Measurements from ENCODE around the gene DTX2. TPM values are rescaled to one million over a fixed set of nuclear protein-coding genes. Genes with fewer than 3 reads are reported as not detected.
A peak's percentile ranks its signal among the peaks of the same experiment; 100 is the strongest.
"Not testable (repeated sequence)": the region's sequence is repeated elsewhere in the genome, so short reads cannot be mapped to it uniquely, and the experiment has no call there.

DTX2 gene
- total RNA-seq, 1 experiment from 2014 or later = 29.9 TPM

- POLR2A ChIA-PET; H3K36me3 Mint-ChIP-seq (ENCODE audit: insufficient read depth, unreplicated experiment); H3K4me1 Mint-ChIP-seq (ENCODE audit: insufficient read depth, unreplicated experiment); BruUV-seq (replicated peaks); H3K4me3 Mint-ChIP-seq (ENCODE audit: unreplicated experiment); H3K27me3 Mint-ChIP-seq (ENCODE audit: insufficient read depth, unreplicated experiment); H3K9me3 Mint-ChIP-seq (ENCODE audit: unreplicated experiment); intact Hi-C loops (cut with micrococcal nuclease): not testable (repeated sequence)
- peak; percentile 81 for DNase-seq (ENCODE audit: unreplicated experiment)
- H3K27ac Mint-ChIP-seq (ENCODE audit: low read depth, unreplicated experiment) = peak overlapping the region; percentile 31
- CTCF ChIA-PET = interaction anchor here (0.6 kb wide), 1 partner anchor 59 kb away, joined by 5 read pairs; no protein-coding TSS in a partner anchor
Observed at GRCh38 chr7:76445577-76446008, 15.9 kb upstream of the DTX2 start.

- H3K27ac Mint-ChIP-seq (ENCODE audit: low read depth, unreplicated experiment); H3K9me3 Mint-ChIP-seq (ENCODE audit: unreplicated experiment); DNase-seq (ENCODE audit: unreplicated experiment); H3K27me3 Mint-ChIP-seq (ENCODE audit: insufficient read depth, unreplicated experiment); POLR2A ChIA-PET; H3K4me3 Mint-ChIP-seq (ENCODE audit: unreplicated experiment); H3K36me3 Mint-ChIP-seq (ENCODE audit: insufficient read depth, unreplicated experiment); CTCF ChIA-PET; H3K4me1 Mint-ChIP-seq (ENCODE audit: insufficient read depth, unreplicated experiment); intact Hi-C loops (cut with micrococcal nuclease); BruUV-seq (replicated peaks): not testable (repeated sequence)
Observed at GRCh38 chr7:76457017-76457416, 4.5 kb upstream of the DTX2 start.

- H3K4me3 Mint-ChIP-seq (ENCODE audit: unreplicated experiment); POLR2A ChIA-PET; CTCF ChIA-PET; DNase-seq (ENCODE audit: unreplicated experiment); intact Hi-C loops (cut with micrococcal nuclease); H3K27ac Mint-ChIP-seq (ENCODE audit: low read depth, unreplicated experiment); H3K4me1 Mint-ChIP-seq (ENCODE audit: insufficient read depth, unreplicated experiment); H3K9me3 Mint-ChIP-seq (ENCODE audit: unreplicated experiment); H3K36me3 Mint-ChIP-seq (ENCODE audit: insufficient read depth, unreplicated experiment); H3K27me3 Mint-ChIP-seq (ENCODE audit: insufficient read depth, unreplicated experiment); BruUV-seq (replicated peaks): not testable (repeated sequence)
Observed at GRCh38 chr7:76458504-76458903, 3.0 kb upstream of the DTX2 start.

GRCh38 chr7:76460767-76461166, 742 bp upstream of the DTX2 start:
- POLR2A ChIA-PET; H3K4me3 Mint-ChIP-seq (ENCODE audit: unreplicated experiment); intact Hi-C loops (cut with micrococcal nuclease); H3K4me1 Mint-ChIP-seq (ENCODE audit: insufficient read depth, unreplicated experiment); H3K36me3 Mint-ChIP-seq (ENCODE audit: insufficient read depth, unreplicated experiment); H3K27ac Mint-ChIP-seq (ENCODE audit: low read depth, unreplicated experiment); H3K9me3 Mint-ChIP-seq (ENCODE audit: unreplicated experiment); H3K27me3 Mint-ChIP-seq (ENCODE audit: insufficient read depth, unreplicated experiment); BruUV-seq (replicated peaks); DNase-seq (ENCODE audit: unreplicated experiment); CTCF ChIA-PET: not testable (repeated sequence)

- CTCF ChIA-PET; H3K9me3 Mint-ChIP-seq (ENCODE audit: unreplicated experiment); H3K4me1 Mint-ChIP-seq (ENCODE audit: insufficient read depth, unreplicated experiment); POLR2A ChIA-PET; H3K27me3 Mint-ChIP-seq (ENCODE audit: insufficient read depth, unreplicated experiment); intact Hi-C loops (cut with micrococcal nuclease); H3K4me3 Mint-ChIP-seq (ENCODE audit: unreplicated experiment); H3K36me3 Mint-ChIP-seq (ENCODE audit: insufficient read depth, unreplicated experiment); DNase-seq (ENCODE audit: unreplicated experiment); H3K27ac Mint-ChIP-seq (ENCODE audit: low read depth, unreplicated experiment): not testable (repeated sequence)
- BruUV-seq (replicated peaks) = TSS peak; percentile 35
Observed at GRCh38 chr7:76462271-76462882, 868 bp downstream of the DTX2 start.

- H3K4me3 Mint-ChIP-seq (ENCODE audit: unreplicated experiment); H3K27me3 Mint-ChIP-seq (ENCODE audit: insufficient read depth, unreplicated experiment); intact Hi-C loops (cut with micrococcal nuclease); H3K36me3 Mint-ChIP-seq (ENCODE audit: insufficient read depth, unreplicated experiment); CTCF ChIA-PET; BruUV-seq (replicated peaks); H3K9me3 Mint-ChIP-seq (ENCODE audit: unreplicated experiment); DNase-seq (ENCODE audit: unreplicated experiment); POLR2A ChIA-PET: not testable (repeated sequence)
- H3K4me1 Mint-ChIP-seq (ENCODE audit: insufficient read depth, unreplicated experiment) = peaks cover 15% of the 10 kb centered on the region
- peak overlapping the region; percentile 16 for H3K27ac Mint-ChIP-seq (ENCODE audit: low read depth, unreplicated experiment)
Observed at GRCh38 chr7:76464959-76465358, 3.5 kb downstream of the DTX2 start.

GRCh38 chr7:76465950-76466349, 4.4 kb downstream of the DTX2 start:
- H3K9me3 Mint-ChIP-seq (ENCODE audit: unreplicated experiment); H3K36me3 Mint-ChIP-seq (ENCODE audit: insufficient read depth, unreplicated experiment); H3K4me3 Mint-ChIP-seq (ENCODE audit: unreplicated experiment); H3K27ac Mint-ChIP-seq (ENCODE audit: low read depth, unreplicated experiment); DNase-seq (ENCODE audit: unreplicated experiment); POLR2A ChIA-PET; BruUV-seq (replicated peaks); CTCF ChIA-PET; H3K27me3 Mint-ChIP-seq (ENCODE audit: insufficient read depth, unreplicated experiment); intact Hi-C loops (cut with micrococcal nuclease): not testable (repeated sequence)
- H3K4me1 Mint-ChIP-seq (ENCODE audit: insufficient read depth, unreplicated experiment) = peaks cover 15% of the 10 kb centered on the region

GRCh38 chr7:76467743-76468404, 6.4 kb downstream of the DTX2 start:
- intact Hi-C loops (cut with micrococcal nuclease); BruUV-seq (replicated peaks); H3K27me3 Mint-ChIP-seq (ENCODE audit: insufficient read depth, unreplicated experiment); H3K9me3 Mint-ChIP-seq (ENCODE audit: unreplicated experiment); POLR2A ChIA-PET; CTCF ChIA-PET: not testable (repeated sequence)
- Mint-ChIP-seq H3K36me3 (ENCODE audit: insufficient read depth, unreplicated experiment) (peaks cover 16% of the 10 kb centered on the region), H3K4me3 (ENCODE audit: unreplicated experiment) (peak overlapping the region; percentile 53), H3K27ac (ENCODE audit: low read depth, unreplicated experiment) (peak overlapping the region; percentile 76), H3K4me1 (ENCODE audit: insufficient read depth, unreplicated experiment) (peaks cover 15% of the 10 kb centered on the region)
- DNase-seq (ENCODE audit: unreplicated experiment) = peak; percentile 81

- peaks cover 24% of the 10 kb centered on the region for H3K36me3 Mint-ChIP-seq (ENCODE audit: insufficient read depth, unreplicated experiment)
- H3K4me3 Mint-ChIP-seq (ENCODE audit: unreplicated experiment); H3K4me1 Mint-ChIP-seq (ENCODE audit: insufficient read depth, unreplicated experiment); DNase-seq (ENCODE audit: unreplicated experiment); H3K27me3 Mint-ChIP-seq (ENCODE audit: insufficient read depth, unreplicated experiment); POLR2A ChIA-PET; BruUV-seq (replicated peaks); intact Hi-C loops (cut with micrococcal nuclease); H3K9me3 Mint-ChIP-seq (ENCODE audit: unreplicated experiment); CTCF ChIA-PET; H3K27ac Mint-ChIP-seq (ENCODE audit: low read depth, unreplicated experiment): not testable (repeated sequence)
Observed at GRCh38 chr7:76471556-76472221, 10.2 kb downstream of the DTX2 start.
